HEK293 (cell line): Measurements from ENCODE around the gene WDR70.

ENCODE experiments used
- CTCF ChIA-PET: fragments of 350-600 bp; formaldehyde crosslinking; extraction: SDS; loops from one replicate; lab custom pipeline; 2021; ENCODE audit warnings: antibody characterized with exemption; lab: Yijun Ruan, JAX
- POLR2A ChIA-PET: fragments of 300-600 bp; formaldehyde crosslinking; extraction: SDS; loops from one replicate; lab custom pipeline; 2020; ENCODE audit warnings: antibody characterized with exemption, inconsistent platforms; lab: Yijun Ruan, JAX
- H3K27ac ChIP-seq: fragments of 200-500 bp; sonication (Bioruptor generic); 2 replicates; pipeline ENCODE4 v1.5.1; 2014; ENCODE audit warnings: low read depth, low read length, control low read depth, inconsistent platforms; ENCODE audit errors: extremely low read depth
- H3K36me3 ChIP-seq, 2 experiments: fragments of 200-500 bp in 1 of 2; sonication (Bioruptor generic) in 1 of 2; 1 replicate in 1 of 2; 2 replicates in 1 of 2; pipeline ENCODE4 v1.5.1; 2014 to 2017; ENCODE audit warnings: inconsistent platforms in 2 of 2, low read length in 2 of 2; ENCODE audit not compliant: control insufficient read depth in 2 of 2, insufficient read depth in 1 of 2
- H3K4me1 ChIP-seq: fragments of 200-500 bp; sonication (Bioruptor generic); 2 replicates; pipeline ENCODE4 v1.5.1; 2014; ENCODE audit warnings: mild to moderate bottlenecking, low read length, inconsistent platforms; ENCODE audit not compliant: control insufficient read depth, insufficient read depth
- H3K4me3 ChIP-seq: 2 replicates; pipeline ENCODE4 v1.5.1; 2011; ENCODE audit warnings: low read depth, mild to moderate bottlenecking, control low read depth, low read length, moderate library complexity
- H3K9me3 ChIP-seq: fragments of 200-500 bp; sonication (Bioruptor generic); 2 replicates; pipeline ENCODE4 v1.5.1; 2014; ENCODE audit warnings: low read depth, low read length, inconsistent platforms; ENCODE audit not compliant: control insufficient read depth, insufficient read depth
- BCL11A ChIP-seq: fragments of 450-650 bp; formaldehyde crosslinking; IDR thresholded peaks from 2 replicates; pipeline ENCODE4 v1.5.1; 2016; ENCODE audit warnings: low read depth, missing biosample characterization, missing genetic modification characterization
- EGR2 ChIP-seq: fragments of 450-650 bp; formaldehyde crosslinking; IDR thresholded peaks from 2 replicates; pipeline ENCODE4 v1.5.1; 2016; ENCODE audit warnings: low read depth, missing biosample characterization, missing genetic modification characterization
- GLI2 ChIP-seq: fragments of 450-650 bp; formaldehyde crosslinking; IDR thresholded peaks from 2 replicates; pipeline ENCODE4; 2017; ENCODE audit warnings: missing biosample characterization, missing genetic modification characterization, low read depth, borderline replicate concordance
- PBX3 ChIP-seq: sonication (generic); formaldehyde crosslinking; IDR thresholded peaks from 2 replicates; pipeline ENCODE4 v1.8.1; 2022; ENCODE audit warnings: mild to moderate bottlenecking, moderate library complexity, missing genetic modification reagents
- PRDM2 ChIP-seq: fragments of 450-650 bp; formaldehyde crosslinking; IDR thresholded peaks from 2 replicates; pipeline ENCODE4 v1.5.1; 2016; ENCODE audit warnings: missing biosample characterization, missing genetic modification characterization, borderline replicate concordance
- REST ChIP-seq: fragments of 450-650 bp; formaldehyde crosslinking; IDR thresholded peaks from 2 replicates; pipeline ENCODE4 v1.5.1; 2016; ENCODE audit warnings: missing biosample characterization, missing genetic modification characterization
- SCRT1 ChIP-seq: fragments of 450-650 bp; formaldehyde crosslinking; IDR thresholded peaks from 2 replicates; pipeline ENCODE4 v1.5.1; 2016; ENCODE audit warnings: missing biosample characterization, missing genetic modification characterization, borderline replicate concordance
- TRIM28 ChIP-seq: IDR thresholded peaks from 2 replicates; pipeline ENCODE4 v1.6.1; 2011; ENCODE audit warnings: low read length, control low read depth, borderline replicate concordance
- TSHZ1 ChIP-seq: fragments of 450-650 bp; formaldehyde crosslinking; IDR thresholded peaks from 2 replicates; pipeline ENCODE4 v1.5.1; 2016; ENCODE audit warnings: missing biosample characterization, missing genetic modification characterization, borderline replicate concordance
- ZBTB17 ChIP-seq: fragments of 450-650 bp; formaldehyde crosslinking; IDR thresholded peaks from 2 replicates; pipeline ENCODE4 v1.5.1; 2016; ENCODE audit warnings: missing biosample characterization, missing genetic modification characterization
- ZIC2 ChIP-seq: fragments of 450-650 bp; formaldehyde crosslinking; IDR thresholded peaks from 2 replicates; pipeline ENCODE4 v1.5.1; 2016; ENCODE audit warnings: missing biosample characterization, missing genetic modification characterization
- ZNF148 ChIP-seq: fragments of 450-650 bp; formaldehyde crosslinking; IDR thresholded peaks from 2 replicates; pipeline ENCODE4 v1.5.0; 2017; ENCODE audit warnings: missing biosample characterization, missing genetic modification characterization, borderline replicate concordance
- ZNF223 ChIP-seq: fragments of 450-650 bp; formaldehyde crosslinking; IDR thresholded peaks from 2 replicates; pipeline ENCODE4 v1.5.1; 2016; ENCODE audit warnings: missing biosample characterization, missing genetic modification characterization
- ZNF266 ChIP-seq: fragments of 450-650 bp; formaldehyde crosslinking; IDR thresholded peaks from 2 replicates; pipeline ENCODE4 v1.5.1; 2016; ENCODE audit warnings: missing biosample characterization, missing genetic modification characterization, low read depth
- ZNF335 ChIP-seq: fragments of 450-650 bp; formaldehyde crosslinking; conservative IDR thresholded peaks from 2 replicates; pipeline ENCODE4 v1.5.1; 2016; ENCODE audit warnings: missing biosample characterization, missing genetic modification characterization
- ZNF362 ChIP-seq: fragments of 450-650 bp; formaldehyde crosslinking; IDR thresholded peaks from 2 replicates; pipeline ENCODE4 v1.5.1; 2016; ENCODE audit warnings: missing biosample characterization, missing genetic modification characterization
- ZNF423 ChIP-seq: fragments of 450-650 bp; formaldehyde crosslinking; IDR thresholded peaks from 2 replicates; pipeline ENCODE4 v1.5.1; 2016; ENCODE audit warnings: missing biosample characterization, missing genetic modification characterization
- ZNF514 ChIP-seq: fragments of 450-650 bp; formaldehyde crosslinking; IDR thresholded peaks from 2 replicates; pipeline ENCODE4 v1.5.1; 2016; ENCODE audit warnings: missing biosample characterization, missing genetic modification characterization
- ZNF837 ChIP-seq: fragments of 450-650 bp; formaldehyde crosslinking; IDR thresholded peaks from 2 replicates; pipeline ENCODE4 v1.5.1; 2016; ENCODE audit warnings: missing biosample characterization, missing genetic modification characterization

WDR70 gene

GRCh38 chr5:37703841-37704241 lies 324.7 kb downstream of the WDR70 start (continued):
- peak; percentile 48; the same call in 1 of the 2 replicates for TF ChIP-seq ZNF362
- TF ChIP-seq TSHZ1: no peak
- no peak for TF ChIP-seq EGR2
- no peak for TF ChIP-seq PRDM2 (tag by site-specific recombination)
- TF ChIP-seq BCL11A: peak; percentile 60; the same call in 1 of the 2 replicates
- no peak for TF ChIP-seq ZNF423 (tag by site-specific recombination)
- TF ChIP-seq ZIC2 (tag by site-specific recombination): no peak

- Histone ChIP-seq H3K27ac (no peak overlapping the region), H3K9me3 (no peaks in the 10 kb centered on the region), H3K4me1 (peaks cover 13% of the 10 kb centered on the region), H3K4me3 (no peak overlapping the region), H3K36me3 (no peaks in the 10 kb centered on the region; a peak in 1 of 3 replicates)
- POLR2A ChIA-PET: no interaction called here
- CTCF ChIA-PET: interaction anchor here (0.6 to 1.2 kb wide), 5 partner anchors 8 to 1245 kb away, joined by 3 to 5 read pairs (median 4); no protein-coding TSS in a partner anchor
- TF ChIP-seq ZNF514: no peak
- no peak for TF ChIP-seq GLI2
- no peak for TF ChIP-seq ZNF423 (tag by site-specific recombination)
- TF ChIP-seq ZNF837: no peak
- no peak for TF ChIP-seq SCRT1
- TF ChIP-seq ZNF335 (tag by site-specific recombination): no peak
- TF ChIP-seq ZNF223 (tag by site-specific recombination): no peak
- no peak for TF ChIP-seq ZNF148 (tag by site-specific recombination)
- no peak for TF ChIP-seq PBX3 (CRISPR knock-in tag)
- no peak for TF ChIP-seq REST
- TF ChIP-seq ZNF266 (tag by site-specific recombination): no peak
- no peak for TF ChIP-seq TRIM28
- TF ChIP-seq ZBTB17: no peak
Measured at GRCh38 chr5:37704406-37704805, 325.3 kb downstream of the WDR70 start.
